GM19239 (cell line): ENCODE results near the gene ZNF772.
"Not testable (repeated sequence)": the region's sequence is repeated elsewhere in the genome, so short reads cannot be mapped to it uniquely, and the experiment has no call there.

Source experiments
- DNase-seq: peaks from one replicate; pipeline ENCODE4 v3.0.0; 2011; ENCODE audit warnings: low spot score; ENCODE audit not compliant: insufficient read length
- FAIRE-seq: peaks from 2 replicates; lab custom pipeline; 2011; peaks lifted over from hg19 to GRCh38; lab: Jason Lieb, UNC

The ZNF772 gene

DNA sequence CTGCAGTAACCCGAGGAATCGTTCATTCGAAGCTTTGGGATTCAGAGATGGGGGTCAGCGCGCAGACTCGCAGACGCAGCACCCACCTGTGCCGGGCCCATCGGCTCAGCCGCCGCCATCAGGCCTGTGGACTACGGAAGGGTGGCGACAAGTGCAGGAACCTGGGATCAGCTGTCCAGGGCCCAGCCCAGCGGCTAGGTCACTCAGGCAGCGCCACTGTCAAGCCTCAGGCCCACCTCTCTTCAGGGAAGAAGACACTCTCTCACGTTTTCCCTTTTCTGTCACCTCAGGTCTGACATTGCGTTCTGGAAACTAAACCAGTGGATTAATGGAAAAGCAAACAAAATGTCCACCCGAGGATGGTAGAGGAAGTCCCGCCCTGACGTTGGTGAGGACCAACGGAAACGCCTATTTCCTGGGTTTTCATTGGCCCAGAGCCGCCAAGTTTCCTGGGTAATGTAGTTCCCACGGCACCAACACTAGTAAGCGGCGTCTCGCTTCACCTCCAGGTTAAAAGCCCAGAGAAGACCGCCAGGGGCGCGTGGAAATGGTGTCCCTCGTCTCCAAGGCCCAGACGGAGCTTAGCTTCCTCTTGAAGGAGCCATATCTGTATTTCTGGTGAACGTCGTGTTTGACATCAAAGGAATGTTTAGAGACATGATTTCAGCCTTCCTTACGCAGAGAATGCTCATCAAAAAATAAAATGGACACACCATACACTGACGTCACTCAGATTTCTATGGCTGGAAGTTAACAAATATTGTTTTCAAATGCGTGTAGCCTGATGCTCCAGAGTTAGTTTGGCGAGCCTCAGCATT is at the start of gene ZNF772:
ZNF772 (minus strand) TSS at position 376 of the 818 bp plus-strand sequence; CDS start at position 119, 257 bp downstream.
- peak; percentile 82 for DNase-seq

GRCh38 chr19:57518021-57518420 is 40.7 kb upstream of the ZNF772 start:
- FAIRE-seq, DNase-seq: not testable (repeated sequence)

More for the DNA sequence above, at the start of gene ZNF772:
- peak; percentile 99 for FAIRE-seq

GRCh38 chr19:57515255-57515654 is 37.9 kb upstream of the ZNF772 start:
- DNase-seq (no peak), FAIRE-seq (no peak)

DNA sequence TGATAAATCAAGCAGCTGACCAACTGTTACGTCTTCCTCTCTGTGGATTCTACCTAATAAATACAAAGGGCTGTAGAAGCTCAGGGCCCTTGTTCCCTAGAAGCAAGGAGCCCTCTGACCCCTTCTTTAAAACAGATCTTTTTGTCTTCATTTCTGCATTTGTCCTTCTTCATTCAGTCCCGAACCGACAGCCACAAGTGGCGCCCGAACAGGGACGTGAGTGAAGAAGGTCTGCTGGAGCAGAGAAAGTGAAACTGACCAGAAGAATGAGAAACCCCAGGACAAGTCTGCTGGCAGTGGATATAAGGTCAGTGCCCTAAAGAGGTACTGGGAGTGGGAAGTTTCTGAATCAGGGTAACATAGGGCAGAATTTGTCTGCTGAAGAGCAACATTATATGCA is 35.5 kb upstream of the ZNF772 start:
- no peak for DNase-seq
- no peak for FAIRE-seq

GRCh38 chr19:57511484-57511883 is 34.1 kb upstream of the ZNF772 start:
- DNase-seq (no peak), FAIRE-seq (no peak)

DNA sequence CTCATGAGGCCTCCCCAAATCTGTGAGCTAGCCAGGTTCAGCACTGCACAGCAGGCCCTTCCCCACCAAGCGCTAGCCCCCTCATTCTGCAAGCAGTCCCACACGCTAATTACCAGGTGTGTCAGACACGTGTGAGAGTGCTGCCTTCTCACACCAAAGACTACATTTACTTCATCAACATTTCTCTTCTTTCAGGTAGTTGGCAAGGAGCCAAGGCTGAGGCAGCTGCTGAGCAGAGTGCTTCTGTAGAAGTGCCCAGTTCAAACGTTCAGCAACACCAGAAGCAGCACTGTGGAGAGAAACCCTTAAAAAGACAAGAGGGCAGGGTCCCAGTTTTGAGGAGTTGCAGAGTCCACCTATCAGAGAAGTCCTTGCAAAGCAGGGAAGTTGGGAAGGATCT is 28.8 kb upstream of the ZNF772 start:
- DNase-seq (no peak), FAIRE-seq (no peak)

GRCh38 chr19:57500400-57500799 is 23.0 kb upstream of the ZNF772 start:
- peak; percentile 84 for FAIRE-seq
- not testable (repeated sequence) for DNase-seq

GRCh38 chr19:57499680-57500395 is 22.5 kb upstream of the ZNF772 start, which contains the start of gene ZNF773:
TSS of gene ZNF773 (plus strand) at chr19:57499938. CDS start at chr19:57500081, 143 bp downstream.
- FAIRE-seq (peak; percentile 93), DNase-seq (peak; percentile 87)

GRCh38 chr19:57499332-57499679 is 21.9 kb upstream of the ZNF772 start:
- DNase-seq, FAIRE-seq: not testable (repeated sequence)

DNA sequence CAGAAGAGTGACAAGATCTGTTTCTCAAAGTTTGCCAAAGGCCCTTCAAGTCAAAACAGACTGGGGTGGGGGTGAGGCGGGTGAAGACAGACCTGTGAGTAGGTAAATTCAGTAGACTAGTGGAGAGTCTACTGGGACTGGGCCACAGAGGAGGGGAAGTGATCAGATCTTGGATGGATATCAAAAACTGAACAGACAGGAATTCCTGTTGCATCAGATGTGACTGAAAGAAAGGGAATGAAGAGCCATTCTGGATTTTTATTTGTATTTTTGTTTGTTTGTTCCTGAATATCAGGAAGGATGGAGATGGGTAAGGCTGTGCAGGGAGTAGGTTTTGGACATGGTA is 10.9 kb upstream of the ZNF772 start:
- not testable (repeated sequence) for DNase-seq
- peak; percentile 64 for FAIRE-seq

- DNase-seq = peak; percentile 94
- peak; percentile 93 for FAIRE-seq
Measured at GRCh38 chr19:57487477-57488298, 10.3 kb upstream of the ZNF772 start, which contains the start of gene ZNF419. TSS of gene ZNF419 (plus strand) at chr19:57487750. CDS start at chr19:57487951, 201 bp downstream.

DNA sequence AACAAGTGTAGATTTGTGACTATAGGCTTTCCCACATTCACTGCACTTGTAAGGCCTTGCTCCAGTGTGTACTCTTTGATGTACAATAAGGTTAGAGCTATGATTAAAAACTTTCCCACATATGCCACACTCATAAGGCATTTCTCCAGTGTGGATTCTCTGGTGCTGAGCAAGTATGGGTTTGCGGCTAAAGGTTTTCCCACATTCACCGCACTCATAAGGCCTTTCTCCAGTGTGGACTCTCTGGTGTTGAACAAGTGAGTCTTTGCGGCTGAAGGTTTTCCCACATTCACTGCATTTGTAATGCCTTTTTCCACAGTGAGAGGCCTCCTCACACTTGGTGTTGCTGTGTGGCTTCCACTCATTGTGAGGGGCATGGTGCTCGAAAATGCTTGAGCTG is 3.7 kb downstream of the ZNF772 start:
- FAIRE-seq (no peak), DNase-seq (no peak)

- no peak for DNase-seq
- no peak for FAIRE-seq
Measured at GRCh38 chr19:57466489-57466888, 10.9 kb downstream of the ZNF772 start.

- no peak for DNase-seq
- peak; percentile 21 for FAIRE-seq
Measured at GRCh38 chr19:57465680-57466381, 11.5 kb downstream of the ZNF772 start.

DNA sequence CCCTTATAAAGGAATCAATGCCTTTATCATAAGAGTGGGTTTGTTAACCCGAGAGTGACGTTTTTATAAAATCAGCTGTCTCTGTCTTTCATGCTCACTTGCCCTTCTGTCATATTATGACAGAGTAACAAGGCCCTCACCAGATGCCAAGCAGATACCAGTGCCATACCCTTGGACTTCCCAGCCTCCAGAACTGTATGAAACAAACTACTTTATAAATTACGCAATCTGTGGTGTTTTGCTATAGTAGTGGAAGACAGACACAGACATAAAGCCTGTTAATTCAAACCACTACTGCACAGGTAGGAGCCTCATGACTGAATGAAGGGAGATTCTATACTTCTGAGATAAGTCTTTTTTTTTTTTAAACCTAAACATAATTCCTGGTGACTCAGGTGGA is 25.1 kb downstream of the ZNF772 start:
- FAIRE-seq (no peak), DNase-seq (no peak)

- no peak for FAIRE-seq
- DNase-seq = no peak
Measured at GRCh38 chr19:57443121-57443696, 34.2 kb downstream of the ZNF772 start.

- no peak for DNase-seq
Measured at GRCh38 chr19:57441979-57442752, 35.2 kb downstream of the ZNF772 start.

GRCh38 chr19:57438925-57439324 is 38.4 kb downstream of the ZNF772 start:
- FAIRE-seq (no peak), DNase-seq (no peak)

More at GRCh38 chr19:57441979-57442752, 35.2 kb downstream of the ZNF772 start:
- no peak for FAIRE-seq

GRCh38 chr19:57437931-57438330 is 39.4 kb downstream of the ZNF772 start:
- DNase-seq (no peak), FAIRE-seq (no peak)
